Keratinocyte (primary cell): ENCODE measurements around the gene EZH2. TPM values are rescaled to one million over a fixed set of nuclear protein-coding genes. Genes with fewer than 3 reads are reported as not detected.
A peak's percentile ranks its signal among the peaks of the same experiment; 100 is the strongest.

ENCODE experiments used
- DNase-seq: peaks from one replicate; pipeline ENCODE4 v3.0.0-alpha.2; 2011; ENCODE audit warnings: low read depth, missing footprints, low spot score
- FAIRE-seq: peaks from 2 replicates; lab custom pipeline; 2011; peaks lifted over from hg19 to GRCh38; lab: Jason Lieb, UNC
- H2AFZ ChIP-seq: 2 replicates; pipeline ENCODE4 v1.6.0; 2012; ENCODE audit warnings: low read length, control low read depth, inconsistent platforms; ENCODE audit not compliant: control insufficient read depth
- H3K27ac ChIP-seq: 2 replicates; pipeline ENCODE4 v1.5.1; 2011; ENCODE audit warnings: low read length; ENCODE audit not compliant: control insufficient read depth, insufficient read depth
- H3K27me3 ChIP-seq: 3 replicates; pipeline ENCODE4 v1.6.0; 2011; ENCODE audit warnings: low read length; ENCODE audit not compliant: control insufficient read depth, insufficient read depth; ENCODE audit errors: extremely low read depth
- H3K36me3 ChIP-seq, 2 experiments: 2 replicates in 1 of 2; 3 replicates in 1 of 2; pipeline ENCODE4 v1.5.1; 2011; ENCODE audit warnings: low read length in 2 of 2, mild to moderate bottlenecking in 1 of 2; ENCODE audit not compliant: control insufficient read depth in 2 of 2, insufficient read depth in 2 of 2; ENCODE audit errors: extremely low read depth in 1 of 2
- H3K4me1 ChIP-seq: 3 replicates; pipeline ENCODE4 v1.5.1; 2011; ENCODE audit warnings: low read length; ENCODE audit not compliant: control insufficient read depth, insufficient read depth; ENCODE audit errors: extremely low read depth
- H3K4me2 ChIP-seq: 3 replicates; pipeline ENCODE4 v1.6.0; 2011; ENCODE audit warnings: low read depth, low read length; ENCODE audit not compliant: control insufficient read depth, insufficient read depth; ENCODE audit errors: extremely low read depth
- H3K4me3 ChIP-seq, 3 experiments: fragments of 200-600 bp in 1 of 3; sonication (generic) in 1 of 3; 2 replicates in 2 of 3; 3 replicates in 1 of 3; pipeline ENCODE4 v1.5.1; 2011 to 2016; ENCODE audit warnings: low read length in 3 of 3, mild to moderate bottlenecking in 3 of 3, control low read depth in 2 of 3, inconsistent platforms in 1 of 3, low read depth in 1 of 3, mixed read lengths in 1 of 3, mixed run types in 1 of 3, moderate library complexity in 1 of 3; ENCODE audit not compliant: control insufficient read depth in 2 of 3, insufficient read depth in 2 of 3; ENCODE audit errors: extremely low read depth in 1 of 3
- H3K79me2 ChIP-seq: 2 replicates; pipeline ENCODE4 v1.6.0; 2012; ENCODE audit warnings: low read length; ENCODE audit not compliant: control insufficient read depth, insufficient read depth
- H3K9ac ChIP-seq: 3 replicates; pipeline ENCODE4 v1.6.0; 2011; ENCODE audit warnings: low read length; ENCODE audit not compliant: control insufficient read depth, insufficient read depth; ENCODE audit errors: extremely low read depth
- H3K9me1 ChIP-seq: 3 replicates; pipeline ENCODE4 v1.6.0; 2011; ENCODE audit warnings: low read length; ENCODE audit not compliant: control insufficient read depth, insufficient read depth; ENCODE audit errors: extremely low read depth
- H3K9me3 ChIP-seq: 2 replicates; pipeline ENCODE4 v1.5.1; 2012; ENCODE audit warnings: low read depth, low read length; ENCODE audit not compliant: control insufficient read depth
- H4K20me1 ChIP-seq: 3 replicates; pipeline ENCODE4 v1.6.0; 2011; ENCODE audit warnings: low read length; ENCODE audit not compliant: control insufficient read depth, insufficient read depth; ENCODE audit errors: extremely low read depth
- EZH2 ChIP-seq: IDR thresholded peaks from one replicate; pipeline ENCODE4 v1.6.1; 2012; ENCODE audit warnings: inconsistent platforms, mild to moderate bottlenecking, low read length, moderate library complexity
- dilution Hi-C: fragments of 300-500 bp; cut with MboI; formaldehyde crosslinking; loops from one replicate; pipeline ENCODE4 v1.7.0; 2020; ENCODE audit warnings: low sequenced_read_pairs; ENCODE audit not compliant: extremely low pct_ligation_motif_present
- polyA plus RNA-seq, 5 experiments: library from polyadenylated mRNA; depleted of rRNA in 3 of 5; stranded (reverse) in 3 of 5; stranded (forward) in 1 of 5; unstranded in 1 of 5; fragments of >200 nt; gene quantifications; 1 replicate in 1 of 5; 2 replicates in 3 of 5; 3 replicates in 1 of 5; pipeline versions ENCODE4 v1.2.1 to v1.2.3, GENCODE V29; 2011 to 2012; ENCODE audit warnings: missing spikeins in 2 of 5, low read depth in 1 of 5, low replicate concordance in 1 of 5
- TF ChIP-seq, protein P1 (sequence below), 3 experiments: IDR thresholded peaks in 1 of 3; conservative IDR thresholded peaks in 1 of 3; optimal IDR thresholded peaks in 1 of 3; 2 replicates in 2 of 3; 3 replicates in 1 of 3; pipeline versions ENCODE3 to v1.5.1; 2011; ENCODE audit warnings: low read length in 3 of 3, mild to moderate bottlenecking in 3 of 3, moderate library complexity in 2 of 3, control low read depth in 1 of 3, inconsistent platforms in 1 of 3; ENCODE audit not compliant: insufficient read depth in 2 of 3; ENCODE audit errors: extremely low read depth in 1 of 3

The EZH2 gene
- polyA plus RNA-seq, 1 donor (not counting 4 experiments of a cell fraction or from before 2014, with no cell fraction given): 16.0 TPM

DNA sequence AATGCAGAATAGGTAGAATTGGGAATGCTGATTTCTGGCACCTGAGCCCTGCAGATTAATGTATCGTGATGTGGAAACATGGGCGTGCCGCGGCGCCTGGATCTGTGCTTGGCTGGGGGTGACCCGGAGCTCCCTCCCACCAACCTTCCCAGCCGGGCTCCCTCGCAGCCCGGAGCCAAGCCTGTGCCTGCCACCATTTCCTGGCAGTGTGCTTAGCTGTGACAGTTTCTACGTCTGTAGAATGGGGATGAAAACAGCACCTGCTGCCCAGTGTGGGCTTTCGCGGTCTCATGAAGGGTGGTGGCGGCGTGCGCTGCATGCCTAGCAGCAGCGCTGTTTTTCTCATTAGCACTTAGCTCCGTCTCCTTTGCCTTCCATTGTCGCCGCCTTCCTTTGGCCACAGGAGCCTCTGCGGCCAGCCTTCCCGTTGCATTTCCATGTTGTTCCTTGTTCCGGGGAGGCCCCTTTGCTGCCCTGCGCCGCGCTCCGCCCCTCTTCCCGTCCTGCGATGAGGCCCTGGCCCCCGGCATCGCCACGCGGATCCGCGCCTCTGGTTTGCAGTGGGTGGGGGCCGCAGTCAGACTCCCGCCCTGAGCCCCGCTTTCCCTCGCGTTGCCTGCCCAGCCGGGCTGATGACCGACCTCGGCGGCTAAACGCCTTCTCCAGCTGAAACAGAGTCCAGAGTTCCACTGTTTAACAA, 101.2 kb downstream of the EZH2 start:
- Histone ChIP-seq H3K9ac (peak overlapping the region; percentile 24), H3K27ac (peak overlapping the region; percentile 70), H3K27me3 (no peaks in the 10 kb centered on the region), H3K79me2 (peaks cover 2% of the 10 kb centered on the region), H2AFZ (no peak overlapping the region), H3K4me1 (peaks cover 13% of the 10 kb centered on the region), H3K9me3 (no peaks in the 10 kb centered on the region), H3K36me3 (peaks cover 14 to 28% of the 10 kb centered on the region in 2 experiments), H3K4me2 (no peak overlapping the region), H3K9me1 (no peaks in the 10 kb centered on the region), H3K4me3 (peak overlapping the region in 1 of 3 experiments; percentile 7), H4K20me1 (no peaks in the 10 kb centered on the region)
- DNase-seq (no peak), FAIRE-seq (no peak)
- TF ChIP-seq, protein P1, sequence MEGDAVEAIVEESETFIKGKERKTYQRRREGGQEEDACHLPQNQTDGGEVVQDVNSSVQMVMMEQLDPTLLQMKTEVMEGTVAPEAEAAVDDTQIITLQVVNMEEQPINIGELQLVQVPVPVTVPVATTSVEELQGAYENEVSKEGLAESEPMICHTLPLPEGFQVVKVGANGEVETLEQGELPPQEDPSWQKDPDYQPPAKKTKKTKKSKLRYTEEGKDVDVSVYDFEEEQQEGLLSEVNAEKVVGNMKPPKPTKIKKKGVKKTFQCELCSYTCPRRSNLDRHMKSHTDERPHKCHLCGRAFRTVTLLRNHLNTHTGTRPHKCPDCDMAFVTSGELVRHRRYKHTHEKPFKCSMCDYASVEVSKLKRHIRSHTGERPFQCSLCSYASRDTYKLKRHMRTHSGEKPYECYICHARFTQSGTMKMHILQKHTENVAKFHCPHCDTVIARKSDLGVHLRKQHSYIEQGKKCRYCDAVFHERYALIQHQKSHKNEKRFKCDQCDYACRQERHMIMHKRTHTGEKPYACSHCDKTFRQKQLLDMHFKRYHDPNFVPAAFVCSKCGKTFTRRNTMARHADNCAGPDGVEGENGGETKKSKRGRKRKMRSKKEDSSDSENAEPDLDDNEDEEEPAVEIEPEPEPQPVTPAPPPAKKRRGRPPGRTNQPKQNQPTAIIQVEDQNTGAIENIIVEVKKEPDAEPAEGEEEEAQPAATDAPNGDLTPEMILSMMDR (optimal IDR thresholded peaks at IDR 0.05 in 1 of 3, IDR thresholded peaks at IDR 0.05 in 1 of 3, conservative IDR thresholded peaks at IDR 0.05 in 1 of 3; ENCODE audit: extremely low read depth in 1 of 3, insufficient read depth in 2 of 3, low read length in 3 of 3): no peak
- TF ChIP-seq EZH2: no peak
- dilution Hi-C loops: no loop called here

- H3K9me3 ChIP-seq: no peaks in the 10 kb centered on the region
Measured at GRCh38 chr7:148774471-148774870, 109.6 kb downstream of the EZH2 start.

More at GRCh38 chr7:148774471-148774870, 109.6 kb downstream of the EZH2 start:
- no peak overlapping the region for H3K9ac ChIP-seq
- H2AFZ ChIP-seq: no peak overlapping the region
- no peak for DNase-seq
- peaks cover 10% of the 10 kb centered on the region for H3K79me2 ChIP-seq
- no peaks in the 10 kb centered on the region for H4K20me1 ChIP-seq
- H3K27ac ChIP-seq: no peak overlapping the region
- no peak for FAIRE-seq
- no peak overlapping the region for H3K4me2 ChIP-seq
- peaks cover 11 to 21% of the 10 kb centered on the region in 2 experiments for H3K36me3 ChIP-seq
- H3K27me3 ChIP-seq: no peaks in the 10 kb centered on the region
- peaks cover 14% of the 10 kb centered on the region for H3K4me1 ChIP-seq
- TF ChIP-seq EZH2: no peak
- TF ChIP-seq, protein P1 (optimal IDR thresholded peaks at IDR 0.05 in 1 of 3, IDR thresholded peaks at IDR 0.05 in 1 of 3, conservative IDR thresholded peaks at IDR 0.05 in 1 of 3; ENCODE audit: extremely low read depth in 1 of 3, insufficient read depth in 2 of 3, low read length in 3 of 3): no peak
- H3K9me1 ChIP-seq: peaks cover 5% of the 10 kb centered on the region
- H3K4me3 ChIP-seq: no peak overlapping the region
- dilution Hi-C loops: no loop called here
